ENCODE results near the gene DNAH9. TPM values are rescaled to one million over a fixed set of nuclear protein-coding genes. Genes with fewer than 3 reads are reported as not detected.

DNAH9 gene
- total RNA-seq, 1 experiment from 2014 or later = 0.22 TPM

DNA sequence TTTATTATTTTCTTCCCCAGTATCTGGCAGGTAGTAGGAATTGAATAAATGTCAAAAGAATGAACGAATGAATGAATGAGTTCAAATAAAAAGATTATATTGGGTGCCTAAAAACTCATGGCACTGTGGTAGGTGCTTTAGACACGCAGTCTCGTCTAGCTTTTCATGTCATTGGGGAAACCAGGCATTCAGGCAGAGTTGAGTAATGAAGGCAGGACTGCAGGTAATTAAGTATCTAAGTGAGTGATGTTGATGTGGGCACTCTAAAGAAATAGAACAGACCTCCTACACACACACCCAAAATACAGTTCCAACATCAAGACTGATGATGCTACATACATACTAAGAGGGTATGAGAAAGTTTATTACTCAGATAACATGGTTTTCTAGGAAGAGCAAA is 302.4 kb downstream of the DNAH9 start:
- Histone ChIP-seq H3K23ac (ENCODE audit: insufficient read length, low read depth, low read length) (no peak overlapping the region), H3T11ph (ENCODE audit: low read length) (no peak overlapping the region), H2AFZ (ENCODE audit: low read length) (no peak overlapping the region), H3K27me3 (ENCODE audit: insufficient read depth, low read length) (no peaks in the 10 kb centered on the region), H3K79me2 (ENCODE audit: insufficient read depth, low read length) (no peaks in the 10 kb centered on the region), H4K91ac (ENCODE audit: insufficient read length, low read depth, low read length) (no peak overlapping the region), H3K9me3 (ENCODE audit: control insufficient read depth, low read depth, low read length) (no peaks in the 10 kb centered on the region), H3K56ac (ENCODE audit: insufficient read length, low read depth, low read length) (no peak overlapping the region), H3K18ac (ENCODE audit: insufficient read length, low read depth, low read length) (no peak overlapping the region), H2BK120ac (ENCODE audit: low read depth, low read length, poor library complexity, severe bottlenecking) (no peak overlapping the region), H2BK5ac (ENCODE audit: insufficient read length, low read length) (no peak overlapping the region), H3K14ac (ENCODE audit: insufficient read depth, low read length) (no peak overlapping the region), H3K4ac (ENCODE audit: low read depth, low read length) (no peak overlapping the region), H2BK20ac (ENCODE audit: low read depth, low read length, poor library complexity, severe bottlenecking) (no peak overlapping the region), H2BK12ac (ENCODE audit: insufficient read length, low read depth, low read length) (no peak overlapping the region), H3K27ac (ENCODE audit: insufficient read length, low read depth, low read length) (no peak overlapping the region), H3K23me2 (ENCODE audit: insufficient read length, low read depth, low read length, poor library complexity, severe bottlenecking) (no peaks in the 10 kb centered on the region), H4K20me1 (ENCODE audit: control insufficient read depth, insufficient read depth, insufficient read length) (no peaks in the 10 kb centered on the region), H4K5ac (ENCODE audit: insufficient read length, low read depth, low read length) (no peak overlapping the region), H3K4me1 (ENCODE audit: insufficient read depth, low read length) (no peaks in the 10 kb centered on the region), H3K9ac (ENCODE audit: extremely low read depth, insufficient read length, low read length) (no peak overlapping the region), H3K79me1 (ENCODE audit: insufficient read depth, low read depth, low read length, poor library complexity, severe bottlenecking) (no peaks in the 10 kb centered on the region), H2BK15ac (ENCODE audit: low read depth, low read length) (no peak overlapping the region), H3K4me2 (ENCODE audit: insufficient read depth, insufficient read length, low read length) (no peak overlapping the region), H4K8ac (replicated peaks; ENCODE audit: insufficient read length, low read depth, low read length) (no peak overlapping the region), H2AK5ac (ENCODE audit: insufficient read length, low read length) (no peak overlapping the region)
- no peak for DNase-seq
- TF ChIP-seq, protein P1, sequence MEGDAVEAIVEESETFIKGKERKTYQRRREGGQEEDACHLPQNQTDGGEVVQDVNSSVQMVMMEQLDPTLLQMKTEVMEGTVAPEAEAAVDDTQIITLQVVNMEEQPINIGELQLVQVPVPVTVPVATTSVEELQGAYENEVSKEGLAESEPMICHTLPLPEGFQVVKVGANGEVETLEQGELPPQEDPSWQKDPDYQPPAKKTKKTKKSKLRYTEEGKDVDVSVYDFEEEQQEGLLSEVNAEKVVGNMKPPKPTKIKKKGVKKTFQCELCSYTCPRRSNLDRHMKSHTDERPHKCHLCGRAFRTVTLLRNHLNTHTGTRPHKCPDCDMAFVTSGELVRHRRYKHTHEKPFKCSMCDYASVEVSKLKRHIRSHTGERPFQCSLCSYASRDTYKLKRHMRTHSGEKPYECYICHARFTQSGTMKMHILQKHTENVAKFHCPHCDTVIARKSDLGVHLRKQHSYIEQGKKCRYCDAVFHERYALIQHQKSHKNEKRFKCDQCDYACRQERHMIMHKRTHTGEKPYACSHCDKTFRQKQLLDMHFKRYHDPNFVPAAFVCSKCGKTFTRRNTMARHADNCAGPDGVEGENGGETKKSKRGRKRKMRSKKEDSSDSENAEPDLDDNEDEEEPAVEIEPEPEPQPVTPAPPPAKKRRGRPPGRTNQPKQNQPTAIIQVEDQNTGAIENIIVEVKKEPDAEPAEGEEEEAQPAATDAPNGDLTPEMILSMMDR (conservative IDR thresholded peaks at IDR 0.05) = no peak
- no CpG with 5 or more reads among the region's 3 CpGs for WGBS (ENCODE audit: extremely low coverage, insufficient read length, low lambda C conversion rate)
- H3K4me3 Mint-ChIP-seq = no peak overlapping the region
- peaks cover 12 to 13% of the 10 kb centered on the region in 2 experiments for H3K4me1 Mint-ChIP-seq
- no peak overlapping the region for H3K27ac Mint-ChIP-seq
- H3K9me3 Mint-ChIP-seq = no peaks in the 10 kb centered on the region
- H3K36me3 Mint-ChIP-seq (ENCODE audit: insufficient read depth in 1 of 3, low read depth in 3 of 3) = no peaks in the 10 kb centered on the region
- no peaks in the 10 kb centered on the region for H3K27me3 Mint-ChIP-seq (ENCODE audit: low read depth)
